Skin epidermis (tissue), 12 donors: Measurements from ENCODE around the gene RNF25.
A peak's percentile ranks its signal among the peaks of the same experiment; 100 is the strongest.
"Not testable (repeated sequence)": the region's sequence is repeated elsewhere in the genome, so short reads cannot be mapped to it uniquely, and the experiment has no call there.

Source experiments
- H3K27ac ChIP-seq, 21 experiments: fragments of 200-600 bp; sonication (generic) in 11 of 21; one replicate each; pipeline ENCODE4 v1.5.0; 2020; ENCODE audit warnings: mild to moderate bottlenecking in 3 of 21, inconsistent platforms in 2 of 21, moderate library complexity in 2 of 21
- H3K4me3 ChIP-seq, 7 experiments: fragments of 200-600 bp; sonication (generic) in 2 of 7; one replicate each; pipeline ENCODE4 v1.5.0; 2020; ENCODE audit warnings: inconsistent platforms in 2 of 7, mild to moderate bottlenecking in 2 of 7, moderate library complexity in 1 of 7

Gene RNF25

GRCh38 chr2:218691234-218691633 lies 19.4 kb upstream of the RNF25 start:
- Histone ChIP-seq H3K4me3 (no peak overlapping the region), H3K27ac (peak overlapping the region in 1 of 21 experiments; percentile 1)

- not testable (repeated sequence) for H3K4me3 ChIP-seq, H3K27ac ChIP-seq
These were observed 15.7 kb upstream of the RNF25 start for GRCh38 chr2:218687400-218688060.

GRCh38 chr2:218680061-218680460 lies 8.3 kb upstream of the RNF25 start:
- H3K27ac ChIP-seq: no peak overlapping the region
- no peak overlapping the region for H3K4me3 ChIP-seq

- H3K27ac ChIP-seq: no peak overlapping the region
- H3K4me3 ChIP-seq: no peak overlapping the region
These were observed 7.3 kb upstream of the RNF25 start for GRCh38 chr2:218679119-218679518.

GRCh38 chr2:218671097-218671653 lies 627 bp downstream of the RNF25 start:
- peak overlapping the region; percentile 57 to 88 (median 63) for H3K4me3 ChIP-seq
- H3K27ac ChIP-seq: peak overlapping the region; percentile 25 to 89 (median 82)

GRCh38 chr2:218664653-218665052 lies 7.1 kb downstream of the RNF25 start:
- H3K27ac ChIP-seq: no peak overlapping the region

GRCh38 chr2:218663901-218664300 lies 7.9 kb downstream of the RNF25 start:
- no peak overlapping the region for H3K4me3 ChIP-seq
- H3K27ac ChIP-seq: no peak overlapping the region

More at GRCh38 chr2:218664653-218665052, 7.1 kb downstream of the RNF25 start:
- H3K4me3 ChIP-seq: no peak overlapping the region

- H3K4me3 ChIP-seq: no peak overlapping the region
- H3K27ac ChIP-seq: no peak overlapping the region
These were observed 9.0 kb downstream of the RNF25 start for GRCh38 chr2:218662827-218663226.

GRCh38 chr2:218662377-218662776 lies 9.4 kb downstream of the RNF25 start:
- no peak overlapping the region for H3K4me3 ChIP-seq
- no peak overlapping the region for H3K27ac ChIP-seq

- Histone ChIP-seq H3K27ac (peak overlapping the region in 18 of 21 experiments; percentile 38 to 86 (median 78)), H3K4me3 (peak overlapping the region; percentile 63 to 95 (median 84))
These were observed 11.8 kb downstream of the RNF25 start for GRCh38 chr2:218659988-218660358.

GRCh38 chr2:218659258-218659987 lies 12.4 kb downstream of the RNF25 start, which contains the start of the genes BCS1L and ZNF142:
Gene BCS1L (plus strand): TSS chr2:218659683. CDS start chr2:218660988, 1,305 bp downstream.
Gene ZNF142 (minus strand): TSS chr2:218659623. CDS start chr2:218656429, 3,194 bp downstream.
- peak within 1 kb of the TSS; percentile 63 to 95 (median 84) for H3K4me3 ChIP-seq
- peak within 1 kb of the TSS in 20 of 21 experiments; percentile 38 to 86 (median 78) for H3K27ac ChIP-seq

GRCh38 chr2:218658671-218659257 lies 13.0 kb downstream of the RNF25 start:
- H3K27ac ChIP-seq: peak overlapping the region in 20 of 21 experiments; percentile 38 to 86 (median 78)
- H3K4me3 ChIP-seq: peak overlapping the region; percentile 63 to 95 (median 84)

GRCh38 chr2:218655751-218656150 lies 16.1 kb downstream of the RNF25 start:
- no peak overlapping the region for H3K27ac ChIP-seq
- H3K4me3 ChIP-seq: no peak overlapping the region

GRCh38 chr2:218648787-218649100 lies 23.1 kb downstream of the RNF25 start:
- Histone ChIP-seq H3K4me3 (no peak overlapping the region), H3K27ac (no peak overlapping the region)

GRCh38 chr2:218648088-218648786 lies 23.6 kb downstream of the RNF25 start:
- Histone ChIP-seq H3K27ac (no peak overlapping the region), H3K4me3 (no peak overlapping the region)

- H3K4me3 ChIP-seq: no peak overlapping the region
- no peak overlapping the region for H3K27ac ChIP-seq
These were observed 26.7 kb downstream of the RNF25 start for GRCh38 chr2:218645126-218645525.

GRCh38 chr2:218644721-218645120 lies 27.1 kb downstream of the RNF25 start:
- Histone ChIP-seq H3K27ac (no peak overlapping the region), H3K4me3 (no peak overlapping the region)

- Histone ChIP-seq H3K27ac (no peak overlapping the region), H3K4me3 (no peak overlapping the region)
These were observed 28.0 kb downstream of the RNF25 start for GRCh38 chr2:218643751-218644310.

- H3K27ac ChIP-seq: no peak overlapping the region
- H3K4me3 ChIP-seq: no peak overlapping the region
These were observed 29.0 kb downstream of the RNF25 start for GRCh38 chr2:218642786-218643185.
